ENCODE results near the gene NANOS2.

- TF ChIP-seq ZFX (IDR thresholded peaks at IDR 0.05; ENCODE audit: borderline replicate concordance) (no peak), CTCF (IDR thresholded peaks at IDR 0.05) (no peak)
Measured at GRCh38 chr19:45889210-45889885, 25.2 kb downstream of the NANOS2 start.

Data from 22Rv1 (cell line).